GM19240 (cell line): Measurements from ENCODE around the gene MTHFS.

Source experiments
- DNase-seq: peaks from one replicate; pipeline ENCODE4 v3.0.0; 2011; ENCODE audit warnings: low spot score; ENCODE audit not compliant: insufficient read length

Gene MTHFS

GRCh38 chr15:79816571-79816970, 80.2 kb downstream of the MTHFS start:
- DNase-seq: no peak

- no peak for DNase-seq
These were observed 81.3 kb downstream of the MTHFS start for GRCh38 chr15:79815468-79815867.

- no peak for DNase-seq
These were observed 84.3 kb downstream of the MTHFS start for GRCh38 chr15:79812541-79812940.

- DNase-seq: no peak
These were observed 85.1 kb downstream of the MTHFS start for GRCh38 chr15:79811406-79812405.

GRCh38 chr15:79804838-79805237, 92.0 kb downstream of the MTHFS start:
- no peak for DNase-seq

- no peak for DNase-seq
These were observed 98.5 kb downstream of the MTHFS start for GRCh38 chr15:79798311-79798710.
